Spleen (tissue), 11 donors: ENCODE measurements around the gene NRG3. TPM values are rescaled to one million over a fixed set of nuclear protein-coding genes. Genes with fewer than 3 reads are reported as not detected.

Experiments
- DNase-seq: peaks from one replicate; pipeline ENCODE4 v3.0.0-alpha.2; 2020
- H3K27ac ChIP-seq, 8 donors: fragments of 200-600 bp; sonication (generic) in 7 of 8; 1 replicate in 4 of 8; 2 replicates in 4 of 8; pipeline versions ENCODE4 v1.5.0 to v1.8.0; 2016 to 2021; ENCODE audit warnings: inconsistent platforms in 4 of 8, mild to moderate bottlenecking in 4 of 8, moderate library complexity in 1 of 8
- H3K27me3 ChIP-seq, 7 donors: fragments of 200-600 bp; sonication (generic) in 6 of 7; replicated peaks in 1 of 7; 1 replicate in 4 of 7; 2 replicates in 3 of 7; pipeline versions ENCODE4 v1.5.0 to v1.8.0; 2016 to 2021; ENCODE audit warnings: inconsistent platforms in 3 of 7, mild to moderate bottlenecking in 1 of 7
- H3K36me3 ChIP-seq, 6 donors: fragments of 200-600 bp; sonication (generic) in 5 of 6; 1 replicate in 4 of 6; 2 replicates in 2 of 6; pipeline versions ENCODE4 v1.5.0 to v1.8.0; 2016 to 2021; ENCODE audit warnings: inconsistent platforms in 2 of 6
- H3K4me1 ChIP-seq, 6 donors: fragments of 200-600 bp; sonication (generic) in 5 of 6; 1 replicate in 3 of 6; 2 replicates in 3 of 6; pipeline versions ENCODE4 v1.5.0 to v1.8.0; 2016 to 2021; ENCODE audit warnings: inconsistent platforms in 3 of 6
- H3K4me3 ChIP-seq, 8 donors: fragments of 200-600 bp; sonication (generic) in 7 of 8; 1 replicate in 4 of 8; 2 replicates in 4 of 8; pipeline versions ENCODE4 v1.5.0 to v1.8.0; 2016 to 2021; ENCODE audit warnings: inconsistent platforms in 4 of 8, mild to moderate bottlenecking in 4 of 8, moderate library complexity in 2 of 8
- H3K9me3 ChIP-seq, 8 donors: fragments of 200-600 bp; sonication (generic) in 7 of 8; 1 replicate in 4 of 8; 2 replicates in 4 of 8; pipeline versions ENCODE4 v1.5.0 to v1.8.0; 2016 to 2021; ENCODE audit warnings: inconsistent platforms in 4 of 8
- CTCF ChIP-seq, 11 experiments: fragments of 200-600 bp in 7 of 11; fragments of 450-650 bp in 4 of 11; sonication (generic) in 4 of 11; IDR thresholded peaks in 8 of 11; conservative IDR thresholded peaks in 3 of 11; 1 replicate in 7 of 11; 2 replicates in 4 of 11; pipeline versions ENCODE4 v1.4.0 to v1.8.0; 2016 to 2021; ENCODE audit warnings: antibody characterized with exemption in 11 of 11, inconsistent platforms in 4 of 11, mild to moderate bottlenecking in 1 of 11
- POLR2A ChIP-seq, 3 donors: fragments of 450-650 bp; IDR thresholded peaks; one replicate each; pipeline ENCODE4 v1.5.1; 2017; ENCODE audit warnings: antibody characterized with exemption in 3 of 3, mild to moderate bottlenecking in 1 of 3
- POLR2AphosphoS5 ChIP-seq, 3 donors: sonication (generic); formaldehyde crosslinking; IDR thresholded peaks; one replicate each; pipeline ENCODE4 v1.5.1; 2017; ENCODE audit warnings: antibody characterized with exemption in 3 of 3
- WGBS, 5 donors: extraction: QIAGEN DNeasy Blood & Tissue Kit in 3 of 5; methylation state at CpG; one replicate each; pipeline versions ENCODE4 v1.1.5 to v1.1.7; 2013 to 2018; 5-methylcytosine and 5-hydroxymethylcytosine counted together
- intact Hi-C: fragments of 100-400 bp; cut with DNase I; formaldehyde crosslinking; loops from one replicate; pipeline ENCODE4 v1.15.0; 2023; ENCODE audit warnings: low total_unique reads
- polyA plus RNA-seq, 3 donors: library from polyadenylated mRNA; stranded (reverse); fragments of 200-250 nt; gene quantifications; one replicate each; pipeline ENCODE4 v1.2.1, GENCODE V29; 2013
- total RNA-seq, 7 donors: library from RNA; depleted of rRNA in 3 of 7; stranded (reverse); fragments of >200 nt in 3 of 7; fragmentation: NEBNext Ultra II Directional in 4 of 7; extraction: Animal tissue kit (Norgen Biotek cat#: 25700) in 4 of 7; gene quantifications; one replicate each; pipeline versions ENCODE4 v1.1.0 to v1.2.1, GENCODE V29; 2016 to 2021
- donor health status: healthy with polysubstance abuse.
- donor health status: DM: no; HTN: no; CAD: no; lungs with moderate emphysema.
- donor health status: DM: no; HTN: no; CAD: no.
- donor health status: Bipolar disorder and iron deficiency.
- donor health status: healthy.
- donor health status: DM: no; HTN: no; CAD: no.
- donor health status: DM: yes; HTN: yes; CAD: no.

NRG3 gene
- total and polyA plus RNA-seq, 10 donors: 0.10 to 0.22 (median 0.21) TPM; not detected in 7

GRCh38 chr10:82391971-82392370 lies 517.0 kb downstream of the NRG3 start:
- Histone ChIP-seq H3K4me3 (no peak overlapping the region), H3K9me3 (no peaks in the 10 kb centered on the region), H3K36me3 (no peaks in the 10 kb centered on the region), H3K27me3 (no peaks in the 10 kb centered on the region), H3K4me1 (no peaks in the 10 kb centered on the region), H3K27ac (no peak overlapping the region)
- 61 to 81% (median 74%) methylated on average over 4 of the region's 4 CpGs for WGBS, 5 donors
- intact Hi-C loops: no loop called here
- DNase-seq: no peak
- TF ChIP-seq POLR2AphosphoS5 (IDR thresholded peaks at IDR 0.05) (no peak), CTCF (IDR thresholded peaks at IDR 0.05 in 8 of 11, conservative IDR thresholded peaks at IDR 0.05 in 3 of 11) (no peak), POLR2A (IDR thresholded peaks at IDR 0.05) (no peak)

DNA sequence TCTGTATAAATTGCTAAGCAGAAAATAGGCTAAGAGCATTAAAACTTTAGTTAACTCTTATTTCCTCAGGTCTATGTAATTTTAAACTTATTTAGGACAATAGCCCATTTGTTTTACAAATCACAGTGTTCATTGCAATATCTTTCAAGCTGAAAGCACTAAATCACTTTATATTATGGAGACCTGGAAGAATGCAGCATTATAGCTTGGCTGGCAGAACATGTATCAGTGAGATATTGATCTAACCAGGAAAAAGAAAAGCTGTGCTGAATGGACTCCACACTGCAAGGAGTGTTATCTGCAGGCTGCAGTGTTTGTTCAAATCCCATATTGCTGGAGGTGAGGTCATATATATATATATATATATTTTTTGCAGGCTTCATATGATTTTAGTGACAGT lies 517.5 kb downstream of the NRG3 start:
- Histone ChIP-seq H3K4me1 (no peaks in the 10 kb centered on the region), H3K27me3 (no peaks in the 10 kb centered on the region), H3K9me3 (no peaks in the 10 kb centered on the region), H3K27ac (no peak overlapping the region), H3K4me3 (no peak overlapping the region), H3K36me3 (no peaks in the 10 kb centered on the region)
- no peak for DNase-seq
- TF ChIP-seq POLR2A (IDR thresholded peaks at IDR 0.05): no peak
- intact Hi-C loops: no loop called here

GRCh38 chr10:82394122-82394521 lies 519.1 kb downstream of the NRG3 start:
- no peak for DNase-seq
- Histone ChIP-seq H3K4me3 (no peak overlapping the region), H3K27ac (no peak overlapping the region), H3K4me1 (no peaks in the 10 kb centered on the region), H3K27me3 (no peaks in the 10 kb centered on the region), H3K9me3 (no peaks in the 10 kb centered on the region), H3K36me3 (no peaks in the 10 kb centered on the region)
- 68 to 77% (median 75%) methylated on average over 5 of the region's 5 CpGs for WGBS, 5 donors
- no peak for TF ChIP-seq CTCF (IDR thresholded peaks at IDR 0.05 in 8 of 11, conservative IDR thresholded peaks at IDR 0.05 in 3 of 11)
- no peak for TF ChIP-seq POLR2A (IDR thresholded peaks at IDR 0.05)
- intact Hi-C loops: no loop called here

GRCh38 chr10:82394987-82395386 lies 520.0 kb downstream of the NRG3 start:
- H3K9me3 ChIP-seq: no peaks in the 10 kb centered on the region

More at GRCh38 chr10:82394987-82395386, 520.0 kb downstream of the NRG3 start:
- Histone ChIP-seq H3K36me3 (no peaks in the 10 kb centered on the region), H3K4me1 (no peaks in the 10 kb centered on the region), H3K27me3 (no peaks in the 10 kb centered on the region), H3K27ac (no peak overlapping the region), H3K4me3 (no peak overlapping the region)
- intact Hi-C loops: no loop called here
- 87 to 97% (median 88%) methylated on average over 5 of the region's 5 CpGs for WGBS, 5 donors
- no peak for DNase-seq
- TF ChIP-seq POLR2AphosphoS5 (IDR thresholded peaks at IDR 0.05) (no peak), POLR2A (IDR thresholded peaks at IDR 0.05) (no peak), CTCF (IDR thresholded peaks at IDR 0.05 in 8 of 11, conservative IDR thresholded peaks at IDR 0.05 in 3 of 11) (no peak)
